Epidermal melanocyte (primary cell): ENCODE results near the gene CLEC4M.
"Not testable (repeated sequence)": the region's sequence is repeated elsewhere in the genome, so short reads cannot be mapped to it uniquely, and the experiment has no call there.

Source experiments
- DNase-seq: peaks from one replicate; pipeline ENCODE4 v3.0.0; 2011; ENCODE audit warnings: low spot score; ENCODE audit not compliant: insufficient read length

The CLEC4M gene

DNA sequence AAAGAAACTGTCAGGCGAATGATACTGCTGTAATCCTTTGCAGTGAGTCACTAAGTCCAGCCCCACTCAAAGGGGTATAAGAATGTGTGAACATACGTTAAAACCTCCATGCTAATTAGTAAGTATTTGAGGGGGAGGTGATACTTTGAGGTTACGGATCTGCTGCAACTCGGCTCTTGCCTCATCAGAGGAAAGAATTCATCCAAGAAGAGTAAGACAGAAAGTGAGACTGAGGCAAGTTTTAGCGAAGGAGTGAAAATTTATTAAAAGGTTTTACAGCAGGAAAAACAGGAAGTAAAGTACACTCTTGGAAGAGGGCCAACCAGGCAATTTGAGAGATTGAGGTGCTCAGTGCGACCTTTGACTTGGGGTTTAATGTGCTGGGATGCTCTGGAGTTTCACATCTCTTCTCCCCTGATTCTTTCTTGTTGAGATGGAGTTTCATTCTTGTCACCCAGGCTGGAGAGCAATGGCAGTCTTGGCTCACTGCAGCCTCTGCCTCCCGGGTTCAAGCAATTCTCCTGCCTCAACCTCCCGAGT, 9.8 kb downstream of the CLEC4M start:
- DNase-seq: no peak

DNA sequence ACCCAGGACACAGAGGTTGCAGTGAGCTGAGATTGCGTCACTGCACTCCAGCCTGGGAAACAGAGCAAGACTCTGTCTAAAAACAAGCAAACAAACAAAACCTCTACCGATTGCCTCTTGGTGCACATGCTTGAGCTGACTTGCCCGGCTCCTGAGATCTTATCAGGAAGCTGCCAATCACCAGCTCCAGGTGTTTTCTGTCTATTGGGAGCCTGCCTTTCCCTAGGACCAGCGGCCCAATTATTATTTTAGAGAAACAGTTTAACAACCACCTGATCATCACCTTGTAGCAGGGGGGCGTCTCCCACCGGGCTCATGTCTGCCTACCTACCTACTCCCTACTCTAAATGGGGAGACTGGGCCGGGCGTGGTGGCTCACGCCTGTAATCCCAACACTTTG, 10.8 kb downstream of the CLEC4M start:
- DNase-seq: no peak

DNA sequence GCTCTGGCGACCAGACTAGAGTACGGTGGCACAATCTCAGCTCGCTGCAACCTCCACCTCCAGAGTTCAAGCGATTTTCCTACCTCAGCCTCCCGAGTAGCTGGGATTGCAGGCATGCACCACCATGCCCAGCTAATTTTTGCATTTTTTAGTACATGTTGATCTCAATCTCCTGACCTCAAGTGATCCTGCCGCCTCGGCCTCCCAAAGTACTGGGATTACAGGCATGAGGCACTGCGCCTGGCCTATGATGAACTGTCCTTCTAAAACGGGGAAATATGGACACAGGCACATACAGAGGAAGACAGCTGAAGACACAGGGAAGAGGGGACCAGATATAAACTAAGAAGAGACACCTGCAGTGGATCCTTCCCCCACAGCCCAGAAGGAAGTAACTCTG, 12.7 kb downstream of the CLEC4M start:
- no peak for DNase-seq

DNA sequence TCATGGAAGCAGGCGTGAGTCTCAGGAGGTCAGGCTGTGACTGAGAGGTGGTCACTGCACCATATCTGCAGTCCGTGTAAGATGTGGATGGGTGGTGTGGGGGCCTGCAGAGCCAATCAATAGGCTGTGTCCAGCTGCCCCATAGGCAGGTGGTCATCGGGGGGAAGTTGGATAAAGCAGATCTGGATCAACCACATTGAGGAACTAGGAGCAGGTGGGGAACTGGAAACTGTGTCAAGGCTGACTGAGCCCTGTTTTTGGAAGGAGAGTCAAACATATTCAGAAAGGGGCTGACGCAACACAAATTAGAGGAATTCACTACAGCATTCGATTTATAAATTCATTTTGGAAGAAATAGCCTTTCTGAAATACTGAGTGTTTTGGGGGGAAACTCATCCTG, 15.0 kb downstream of the CLEC4M start:
- no peak for DNase-seq

DNA sequence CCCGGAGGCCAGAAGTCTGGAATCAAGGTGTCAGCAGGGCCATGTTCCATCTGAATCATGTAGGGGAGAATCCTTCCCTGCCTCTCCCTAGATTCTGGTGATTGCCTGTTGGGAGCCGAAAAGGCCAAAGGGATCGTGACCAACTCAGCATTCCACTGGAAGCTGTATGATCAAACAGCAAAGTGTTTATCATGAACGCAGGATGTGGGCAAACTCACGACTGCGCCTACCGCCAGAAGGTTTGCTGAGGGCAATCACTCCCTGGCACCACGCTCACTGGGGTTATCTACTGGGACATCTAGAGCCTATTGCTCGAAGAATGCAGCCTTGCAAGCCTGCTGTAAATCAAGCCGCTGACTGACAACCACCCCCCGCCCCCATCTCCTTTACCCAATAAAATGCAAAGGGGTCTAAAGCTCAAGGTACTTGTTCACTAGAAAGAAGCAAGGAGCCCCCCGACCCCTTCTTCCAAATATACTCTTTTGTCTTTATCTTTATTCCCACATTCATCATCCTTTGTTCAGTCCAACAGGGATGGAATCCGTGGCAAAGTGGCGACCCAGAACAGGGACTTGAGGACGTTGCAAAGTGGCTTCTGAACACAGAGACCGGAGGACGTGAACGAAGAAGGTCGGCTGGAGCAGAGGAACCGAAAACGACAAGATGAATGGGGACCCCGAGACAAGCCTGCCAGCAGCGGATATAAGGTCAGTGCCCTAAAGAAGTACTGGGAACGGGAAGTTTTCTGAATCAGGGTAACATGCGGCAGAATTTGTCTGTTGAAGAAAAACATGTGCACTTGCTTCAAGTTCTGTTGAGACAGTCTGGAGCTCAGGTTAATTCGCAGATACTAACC, 16.8 kb downstream of the CLEC4M start:
- no peak for DNase-seq

DNA sequence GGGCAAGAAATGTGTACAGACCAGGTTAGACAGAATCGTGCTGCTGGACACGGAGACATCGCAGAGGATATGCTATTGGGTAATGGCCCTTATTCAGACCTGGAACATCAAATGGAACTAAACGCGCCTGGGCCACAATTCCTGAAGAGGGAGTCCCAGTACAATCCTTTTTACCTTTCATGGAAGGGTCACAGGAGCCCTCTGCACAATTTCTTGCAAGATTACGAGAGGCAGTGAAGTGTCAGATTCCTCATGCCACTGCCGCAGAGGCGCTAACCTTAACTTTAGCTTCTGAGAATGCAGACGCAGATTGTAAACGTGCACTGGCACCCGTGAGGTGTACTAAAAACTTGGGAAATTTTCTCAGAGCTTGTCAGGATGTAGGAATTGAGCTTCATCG, 18.1 kb downstream of the CLEC4M start:
- no peak for DNase-seq

DNA sequence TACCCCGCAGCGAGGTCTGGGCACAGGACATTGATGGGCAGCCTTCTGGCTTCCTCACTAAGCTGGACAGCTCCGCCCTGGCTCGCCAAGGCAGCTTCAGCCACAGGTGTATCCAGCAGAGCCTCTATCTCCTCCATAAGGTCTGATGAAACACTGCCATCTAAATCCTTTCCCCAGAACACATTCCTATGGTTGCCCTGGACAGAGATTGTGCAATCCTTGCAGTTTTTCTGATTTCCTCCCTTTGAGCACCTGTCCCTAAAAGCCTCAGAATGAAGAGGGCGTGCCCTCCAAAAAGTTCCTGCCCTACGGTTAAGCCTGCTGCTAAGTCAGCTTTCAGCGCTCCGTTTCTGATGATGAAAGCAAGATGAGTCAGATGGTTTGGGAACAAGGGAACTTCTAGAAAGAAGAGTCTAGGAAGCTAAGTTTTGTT, 21.0 kb downstream of the CLEC4M start:
- no peak for DNase-seq

DNA sequence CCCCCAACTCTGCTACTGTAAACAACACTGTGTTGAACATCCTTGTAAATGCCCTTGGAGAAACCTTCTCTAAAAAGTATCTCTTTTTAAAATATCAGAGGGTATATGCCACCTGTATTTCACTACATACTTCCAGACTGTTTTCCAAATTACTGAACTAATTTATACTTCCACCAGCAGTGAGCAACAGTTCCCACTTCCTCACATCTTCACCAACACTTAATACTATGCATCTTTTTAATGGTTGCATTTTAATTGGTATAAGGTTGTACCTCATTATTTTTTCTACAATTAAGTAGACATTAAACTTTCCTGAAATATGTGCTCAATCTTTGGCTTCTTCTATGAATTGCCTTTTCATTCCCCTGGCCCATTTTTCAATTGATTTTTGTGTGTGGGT, 21.8 kb downstream of the CLEC4M start:
- no peak for DNase-seq

DNA sequence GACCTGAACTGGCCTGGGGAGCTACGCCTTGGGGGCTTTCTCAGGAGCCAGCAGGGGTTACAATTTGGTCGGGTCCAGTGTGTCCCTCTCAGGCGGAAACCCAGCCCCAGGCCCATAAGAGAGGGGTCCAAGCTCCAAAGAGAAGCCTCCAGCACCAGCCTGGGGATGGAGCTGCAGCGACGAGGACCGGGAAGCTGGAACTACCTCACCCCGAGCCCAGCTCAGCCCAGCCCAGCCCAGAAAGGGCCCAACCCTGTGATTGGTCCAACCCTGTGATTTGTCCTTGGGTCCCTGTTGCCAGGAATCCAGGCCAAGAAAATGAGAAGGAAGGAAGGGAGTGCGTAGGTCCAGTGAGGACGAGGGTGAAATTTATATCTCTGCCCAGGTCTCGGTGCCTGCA, 24.1 kb downstream of the CLEC4M start:
- DNase-seq: no peak

DNA sequence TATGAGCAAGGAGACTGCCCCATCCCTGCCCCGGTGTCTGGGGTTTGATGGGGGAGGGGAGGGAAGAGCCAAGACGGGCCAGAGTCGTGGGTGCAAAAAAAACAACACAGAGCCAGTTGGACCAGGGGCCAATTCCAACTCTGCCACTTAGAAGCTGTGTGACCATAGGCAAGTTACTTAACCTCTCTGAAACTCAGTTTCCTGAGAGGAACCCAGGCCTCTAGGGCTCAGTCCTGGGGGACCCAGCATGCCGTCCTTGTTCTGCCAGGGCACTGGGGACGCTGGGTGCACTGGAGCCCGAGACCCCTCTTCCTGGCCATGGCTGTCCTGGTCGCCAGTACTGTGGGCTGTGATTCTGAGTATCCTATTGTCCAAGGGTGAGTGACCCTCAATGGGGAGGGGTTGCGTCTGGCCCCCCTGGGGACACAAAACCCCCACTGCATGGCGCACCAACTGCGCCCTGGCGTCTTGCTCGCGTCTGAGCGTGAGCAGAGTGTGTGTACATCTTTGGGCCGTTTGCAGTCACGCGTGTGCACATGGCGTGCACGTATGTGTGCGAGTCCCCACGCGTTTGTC, 24.6 kb downstream of the CLEC4M start:
- DNase-seq: no peak

DNA sequence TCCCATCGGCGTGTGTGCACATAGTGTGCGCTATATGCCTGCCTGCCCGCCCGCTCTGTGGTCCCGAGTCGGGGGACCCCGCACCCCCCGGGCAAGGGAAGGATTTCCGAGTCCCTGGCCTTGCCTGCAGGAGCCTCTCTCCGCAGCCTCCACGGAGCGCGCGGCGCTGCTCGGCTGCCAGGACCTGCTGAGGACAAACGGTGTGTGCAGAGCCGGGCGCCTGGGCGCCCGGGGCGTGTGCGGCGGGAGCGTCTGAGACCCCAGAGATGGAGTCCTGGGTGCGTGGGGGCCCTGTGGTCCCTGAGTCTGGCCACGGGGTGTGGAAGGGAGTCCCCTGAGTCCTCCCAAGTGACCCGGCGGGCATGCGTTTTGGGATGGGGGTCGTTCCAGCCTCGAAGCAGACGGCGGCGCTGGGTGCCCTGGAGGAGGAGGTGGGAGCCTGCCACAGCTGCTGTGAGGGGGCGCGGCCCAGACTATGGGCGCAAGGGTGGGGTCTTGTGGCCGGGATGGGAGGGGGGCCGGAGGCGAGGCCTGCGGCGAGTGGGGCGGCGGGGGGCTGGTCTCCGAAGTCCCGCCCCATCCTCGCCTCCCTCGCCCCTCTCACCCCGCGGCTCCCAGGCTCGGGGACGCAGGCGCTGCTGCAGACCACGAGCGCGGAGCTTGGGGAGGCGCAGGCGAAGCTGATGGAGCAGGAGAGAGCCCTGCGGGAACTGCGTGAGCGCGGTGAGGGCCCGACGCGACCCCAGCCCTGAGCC, 25.3 kb downstream of the CLEC4M start:
- no peak for DNase-seq

DNA sequence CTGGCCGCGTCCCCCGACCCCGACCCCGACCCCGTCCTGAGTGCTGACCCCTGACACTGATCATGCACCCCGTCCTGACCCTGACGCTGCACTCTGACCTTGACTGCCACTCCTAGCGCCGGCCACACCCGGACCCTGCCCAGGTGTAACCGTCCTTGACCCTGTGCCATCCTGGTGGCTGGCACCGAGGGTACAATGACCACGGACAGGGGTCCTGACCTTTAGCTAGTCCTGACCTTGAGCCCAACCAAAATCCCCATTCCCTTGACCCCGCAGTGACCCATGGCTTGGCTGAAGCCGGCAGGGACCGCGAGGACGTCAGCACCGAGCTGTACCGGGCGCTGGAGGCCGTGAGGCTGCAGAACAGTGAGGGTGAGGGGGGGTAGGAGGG, 25.9 kb downstream of the CLEC4M start:
- DNase-seq: no peak

DNA sequence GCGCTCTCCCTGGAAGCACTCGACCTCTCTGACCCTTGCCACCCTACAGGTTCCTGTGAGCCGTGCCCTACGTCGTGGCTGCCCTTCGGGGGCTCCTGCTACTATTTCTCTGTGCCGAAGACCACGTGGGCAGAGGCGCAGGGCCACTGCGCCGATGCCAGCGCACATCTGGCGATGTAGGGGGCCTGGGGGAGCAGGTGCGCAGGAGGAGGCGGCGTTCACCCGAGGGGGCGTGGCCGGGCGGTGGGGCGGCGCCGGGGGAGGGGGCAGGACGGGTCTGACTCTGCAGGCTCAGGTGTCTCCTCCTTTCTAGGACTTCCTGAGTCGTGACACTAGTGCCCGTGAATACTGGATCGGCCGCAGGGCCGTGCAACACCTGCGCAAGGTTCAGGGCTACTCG, 26.4 kb downstream of the CLEC4M start:
- no peak for DNase-seq

DNA sequence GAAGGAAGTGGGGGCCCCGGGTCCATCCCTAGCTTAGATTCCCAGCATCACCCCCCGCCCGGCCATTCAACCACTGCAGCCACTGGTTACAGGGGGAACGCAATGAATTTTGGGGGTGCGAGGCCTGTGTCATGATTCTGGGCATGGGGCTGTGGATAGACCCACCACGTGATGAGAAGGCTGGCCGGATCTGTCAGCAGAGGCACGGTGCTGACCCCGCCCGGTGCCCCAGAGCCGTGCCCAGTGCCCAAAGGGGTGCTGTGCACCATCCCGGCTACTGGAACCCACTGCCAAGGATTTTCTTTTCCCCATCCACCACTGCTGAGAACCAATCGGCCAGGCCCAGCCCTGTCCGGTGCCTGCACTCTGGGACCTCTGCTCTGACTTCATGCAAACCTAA, 27.4 kb downstream of the CLEC4M start:
- DNase-seq: no peak

DNA sequence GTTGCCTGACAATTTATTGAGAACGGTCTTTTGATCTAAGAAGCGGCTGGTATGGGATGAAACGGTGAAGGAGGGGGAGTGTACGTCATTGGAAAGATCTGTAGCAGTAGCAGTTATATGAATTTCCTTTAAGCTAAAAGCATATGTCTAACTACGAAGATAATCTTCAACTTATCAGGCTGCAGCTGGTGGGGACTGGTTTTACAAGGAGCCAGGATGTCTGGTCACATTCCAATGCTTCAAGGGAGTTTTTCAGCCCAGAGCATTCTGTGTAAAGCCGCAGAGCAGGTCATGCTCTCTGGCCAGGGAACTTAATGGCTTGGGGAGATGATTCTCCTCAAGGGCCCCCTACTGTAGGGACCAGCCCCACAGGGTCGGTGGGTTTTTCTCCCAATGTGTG, 29.2 kb downstream of the CLEC4M start:
- DNase-seq: no peak

DNA sequence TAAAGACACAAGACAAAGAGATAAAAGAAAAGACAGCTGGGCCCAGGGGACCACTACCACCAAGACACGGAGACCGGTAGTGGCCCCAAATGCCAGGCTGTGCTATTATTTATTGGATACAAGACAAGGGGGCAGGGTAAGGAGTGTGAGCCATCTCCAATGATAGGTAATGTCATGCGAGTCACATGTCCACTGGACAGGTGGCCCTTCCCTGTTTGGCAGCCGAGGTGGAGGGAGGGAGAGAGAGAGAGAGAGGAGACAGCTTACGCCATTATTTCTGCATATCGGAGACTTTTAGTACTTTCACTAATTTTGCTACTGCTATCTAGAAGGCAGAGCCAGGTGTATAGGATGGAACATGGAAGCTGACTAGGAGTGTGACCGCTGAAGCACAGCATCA, 29.7 kb downstream of the CLEC4M start:
- not testable (repeated sequence) for DNase-seq

DNA sequence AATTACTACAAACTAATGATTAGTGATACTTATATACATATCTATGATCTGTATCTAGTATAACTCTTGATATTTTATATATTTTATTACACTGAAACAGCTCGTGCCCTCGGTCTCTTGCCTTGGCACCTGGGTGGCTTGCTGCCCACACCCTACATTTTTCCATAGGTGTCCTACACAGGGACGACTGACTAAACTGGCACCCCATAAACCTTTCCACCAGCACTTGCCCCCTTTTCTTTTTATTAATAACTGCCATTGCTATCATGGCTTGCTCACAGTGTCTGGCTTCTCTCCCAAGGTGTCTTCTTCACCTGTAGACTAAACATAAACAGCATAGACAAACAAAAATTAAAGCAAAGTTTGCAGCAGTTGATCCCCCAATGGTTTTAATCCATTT, 30.4 kb downstream of the CLEC4M start:
- DNase-seq: no peak

DNA sequence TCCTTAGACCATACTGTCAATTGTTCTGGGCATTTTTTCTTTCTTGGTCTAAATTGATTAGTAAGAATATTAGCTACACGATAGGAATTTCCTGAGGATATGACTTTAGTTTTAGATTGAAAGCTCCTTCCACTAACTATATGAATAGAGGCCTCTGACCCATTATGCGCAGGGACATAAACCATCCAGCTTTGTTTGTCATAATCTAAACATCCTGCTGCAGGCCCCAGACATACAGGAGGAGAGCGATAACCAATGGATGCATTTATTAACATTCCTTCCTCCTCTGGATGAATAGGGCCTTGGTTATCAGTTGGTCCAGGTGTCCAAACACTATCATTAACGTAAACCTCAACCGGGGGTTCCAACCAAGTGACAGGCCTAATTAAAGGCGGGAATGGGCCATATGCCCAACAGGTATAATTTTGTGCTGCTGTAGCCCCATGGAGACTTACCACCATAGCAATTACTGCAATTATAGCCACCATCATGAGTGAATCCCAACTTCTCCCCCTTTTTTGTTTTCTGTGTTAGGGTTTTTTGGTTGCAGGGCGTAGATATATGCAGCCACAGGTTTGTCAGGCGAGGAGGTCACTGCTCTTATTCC, 32.6 kb downstream of the CLEC4M start:
- DNase-seq: no peak

DNA sequence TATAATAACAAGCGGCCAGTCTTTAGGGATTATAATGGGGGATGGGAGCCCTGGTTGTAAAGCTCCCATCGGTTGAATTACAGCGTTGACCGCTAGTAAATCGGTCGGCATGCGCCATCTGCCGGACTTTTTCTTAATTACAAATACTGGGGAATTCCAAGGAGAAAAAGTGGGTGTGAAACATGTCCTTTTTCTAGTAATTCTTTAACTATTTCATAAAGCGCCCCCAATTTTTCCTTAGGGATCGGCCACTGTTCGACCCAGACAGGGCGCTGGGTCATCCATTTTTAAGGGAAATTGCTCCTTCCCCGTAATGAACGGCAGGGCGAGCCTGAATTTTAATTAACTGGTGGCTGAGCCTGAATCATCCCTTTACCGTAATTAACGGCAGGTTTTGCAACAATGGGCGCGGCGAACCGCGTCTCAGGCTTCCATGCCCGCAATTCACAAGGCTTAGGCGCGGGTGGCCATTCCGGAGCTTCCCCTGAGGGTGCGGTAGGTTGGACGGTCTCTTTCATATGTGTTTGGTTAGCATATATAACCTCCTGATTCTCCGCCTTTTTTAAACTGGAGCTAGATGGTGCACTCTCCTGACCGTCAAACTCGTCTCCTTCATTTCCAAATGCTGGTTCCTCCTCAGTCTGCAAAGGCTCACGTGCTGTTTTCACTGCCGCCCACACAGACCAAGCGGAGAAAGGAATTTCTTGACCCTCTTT, 36.8 kb downstream of the CLEC4M start:
- DNase-seq: peak; percentile 71

DNA sequence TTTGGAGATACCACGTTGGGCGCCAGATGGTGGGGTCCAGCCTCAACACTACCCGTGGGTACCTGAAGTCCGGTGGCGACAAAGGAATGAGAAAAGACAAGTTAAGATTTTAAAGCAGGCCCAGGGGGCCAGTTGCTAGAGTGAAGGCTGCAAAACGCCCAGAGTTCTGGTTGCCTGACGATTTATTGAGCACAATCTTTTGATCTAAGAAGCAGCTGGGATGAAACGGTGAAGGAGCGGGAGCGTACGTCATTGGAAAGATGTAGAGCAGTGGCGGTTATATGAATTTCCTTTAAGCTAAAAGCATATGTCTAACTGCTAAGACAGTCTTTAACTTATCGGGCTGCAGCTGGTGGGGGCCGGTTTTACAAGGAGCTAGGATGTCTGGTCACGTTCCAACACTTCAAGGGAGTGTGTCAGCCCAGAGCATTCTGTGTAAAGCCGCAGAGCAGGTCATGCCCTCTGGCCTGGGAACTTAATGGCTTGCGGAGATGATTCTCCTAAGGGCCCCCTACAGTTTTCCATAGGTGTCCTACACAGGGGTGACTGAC, 38.1 kb downstream of the CLEC4M start:
- no peak for DNase-seq

DNA sequence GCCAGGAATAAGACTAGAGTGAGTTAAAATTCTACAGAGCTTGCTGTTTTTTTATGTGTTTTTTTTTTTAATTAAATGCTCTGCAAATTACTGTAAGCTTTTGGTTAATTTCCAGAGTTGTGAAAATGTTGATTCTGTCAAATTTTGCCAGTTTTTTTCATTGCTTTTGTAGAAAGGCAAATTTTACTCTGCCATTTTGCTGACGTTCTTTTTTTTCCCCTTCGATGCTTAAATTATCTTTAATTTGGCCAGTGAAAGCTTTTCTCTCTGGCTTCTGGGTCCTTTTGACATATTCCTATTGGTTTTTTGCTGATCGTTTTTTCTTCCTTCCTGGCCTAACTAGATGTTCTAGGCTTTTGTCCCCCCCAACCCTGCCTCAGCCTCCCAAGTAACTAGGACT, 43.2 kb downstream of the CLEC4M start:
- DNase-seq: no peak
